ENCODE results near the gene FDX2.

Gene FDX2

DNA sequence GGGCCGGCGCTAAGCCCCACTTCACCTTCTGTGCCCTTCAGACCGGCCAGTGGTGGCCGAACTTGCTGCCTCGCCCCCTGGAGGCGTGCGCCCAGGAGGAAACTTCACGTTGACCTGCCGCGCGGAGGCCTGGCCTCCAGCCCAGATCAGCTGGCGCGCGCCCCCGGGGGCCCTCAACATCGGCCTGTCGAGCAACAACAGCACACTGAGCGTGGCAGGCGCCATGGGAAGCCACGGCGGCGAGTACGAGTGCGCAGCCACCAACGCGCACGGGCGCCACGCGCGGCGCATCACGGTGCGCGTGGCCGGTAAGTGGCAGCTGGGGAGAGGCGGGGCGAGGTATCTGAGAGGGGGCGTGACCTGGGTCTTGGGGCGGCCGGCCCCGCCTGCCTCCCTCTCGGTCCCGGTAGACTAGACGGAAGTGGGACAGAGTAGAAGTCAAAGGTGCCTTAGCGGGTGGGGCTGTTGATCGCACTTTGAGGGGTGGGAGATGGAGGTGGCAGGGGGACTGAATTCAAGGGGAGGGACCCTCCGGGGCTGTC, 20.4 kb downstream of the FDX2 start:
- ChIA-PET POLR2A (no interaction called here), CTCF (interaction anchor here (1.0 kb wide), 2 partner anchors 24 to 35 kb away, joined by 3 read pairs; partner anchors contain the start of gene ICAM1)
- TF ChIP-seq, protein P1, sequence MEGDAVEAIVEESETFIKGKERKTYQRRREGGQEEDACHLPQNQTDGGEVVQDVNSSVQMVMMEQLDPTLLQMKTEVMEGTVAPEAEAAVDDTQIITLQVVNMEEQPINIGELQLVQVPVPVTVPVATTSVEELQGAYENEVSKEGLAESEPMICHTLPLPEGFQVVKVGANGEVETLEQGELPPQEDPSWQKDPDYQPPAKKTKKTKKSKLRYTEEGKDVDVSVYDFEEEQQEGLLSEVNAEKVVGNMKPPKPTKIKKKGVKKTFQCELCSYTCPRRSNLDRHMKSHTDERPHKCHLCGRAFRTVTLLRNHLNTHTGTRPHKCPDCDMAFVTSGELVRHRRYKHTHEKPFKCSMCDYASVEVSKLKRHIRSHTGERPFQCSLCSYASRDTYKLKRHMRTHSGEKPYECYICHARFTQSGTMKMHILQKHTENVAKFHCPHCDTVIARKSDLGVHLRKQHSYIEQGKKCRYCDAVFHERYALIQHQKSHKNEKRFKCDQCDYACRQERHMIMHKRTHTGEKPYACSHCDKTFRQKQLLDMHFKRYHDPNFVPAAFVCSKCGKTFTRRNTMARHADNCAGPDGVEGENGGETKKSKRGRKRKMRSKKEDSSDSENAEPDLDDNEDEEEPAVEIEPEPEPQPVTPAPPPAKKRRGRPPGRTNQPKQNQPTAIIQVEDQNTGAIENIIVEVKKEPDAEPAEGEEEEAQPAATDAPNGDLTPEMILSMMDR (IDR thresholded peaks at IDR 0.05; ENCODE audit: insufficient read depth, low read length, missing control alignments): no peak
- no peak for DNase-seq (ENCODE audit: low read depth, low spot score)
- no peak overlapping the region; the same call in 1 of the 2 replicates for H3K4me3 ChIP-seq (ENCODE audit: low read depth, low read length)

DNA sequence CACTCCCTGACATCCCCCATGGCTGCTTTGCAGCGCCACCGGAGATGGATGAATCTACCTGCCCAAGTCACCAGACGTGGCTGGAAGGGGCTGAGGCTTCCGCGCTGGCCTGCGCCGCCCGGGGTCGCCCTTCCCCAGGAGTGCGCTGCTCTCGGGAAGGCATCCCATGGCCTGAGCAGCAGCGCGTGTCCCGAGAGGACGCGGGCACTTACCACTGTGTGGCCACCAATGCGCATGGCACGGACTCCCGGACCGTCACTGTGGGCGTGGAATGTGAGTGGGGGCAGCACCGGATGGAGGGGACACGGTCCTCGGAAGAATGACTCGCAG, 21.5 kb downstream of the FDX2 start:
- ChIA-PET CTCF (interaction anchor here (1.1 kb wide), 1 partner anchor 11 kb away, joined by 4 read pairs; no protein-coding TSS in a partner anchor), POLR2A (no interaction called here)
- H3K4me3 ChIP-seq (ENCODE audit: low read depth, low read length): no peak overlapping the region
- TF ChIP-seq, protein P1 (IDR thresholded peaks at IDR 0.05; ENCODE audit: insufficient read depth, low read length, missing control alignments): peak; percentile 26
- DNase-seq (ENCODE audit: low read depth, low spot score): no peak

DNA sequence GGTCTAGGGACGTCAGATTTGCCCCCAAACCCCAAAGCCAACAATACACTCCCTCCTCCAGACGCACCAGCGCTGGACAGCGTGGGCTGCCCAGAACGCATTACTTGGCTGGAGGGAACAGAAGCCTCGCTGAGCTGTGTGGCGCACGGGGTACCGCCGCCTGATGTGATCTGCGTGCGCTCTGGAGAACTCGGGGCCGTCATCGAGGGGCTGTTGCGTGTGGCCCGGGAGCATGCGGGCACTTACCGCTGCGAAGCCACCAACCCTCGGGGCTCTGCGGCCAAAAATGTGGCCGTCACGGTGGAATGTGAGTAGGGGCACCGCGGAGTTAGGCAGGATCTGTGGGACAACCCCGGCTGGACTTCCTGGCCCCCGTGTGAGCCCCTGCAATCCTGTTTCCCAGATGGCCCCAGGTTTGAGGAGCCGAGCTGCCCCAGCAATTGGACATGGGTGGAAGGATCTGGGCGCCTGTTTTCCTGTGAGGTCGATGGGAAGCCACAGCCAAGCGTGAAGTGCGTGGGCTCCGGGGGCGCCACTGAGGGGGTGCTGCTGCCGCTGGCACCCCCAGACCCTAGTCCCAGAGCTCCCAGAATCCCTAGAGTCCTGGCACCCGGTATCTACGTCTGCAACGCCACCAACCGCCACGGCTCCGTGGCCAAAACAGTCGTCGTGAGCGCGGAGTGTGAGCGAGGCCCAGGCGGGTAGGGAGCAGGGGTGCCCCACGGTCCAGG, 22.0 kb downstream of the FDX2 start:
- POLR2A ChIA-PET: no interaction called here
- CTCF ChIA-PET: interaction anchor here (1.1 kb wide), 1 partner anchor 12 kb away, joined by 4 read pairs; no protein-coding TSS in a partner anchor
- TF ChIP-seq, protein P1 (IDR thresholded peaks at IDR 0.05; ENCODE audit: insufficient read depth, low read length, missing control alignments): no peak
- H3K4me3 ChIP-seq (ENCODE audit: low read depth, low read length): no peak overlapping the region
- DNase-seq (ENCODE audit: low read depth, low spot score): no peak

DNA sequence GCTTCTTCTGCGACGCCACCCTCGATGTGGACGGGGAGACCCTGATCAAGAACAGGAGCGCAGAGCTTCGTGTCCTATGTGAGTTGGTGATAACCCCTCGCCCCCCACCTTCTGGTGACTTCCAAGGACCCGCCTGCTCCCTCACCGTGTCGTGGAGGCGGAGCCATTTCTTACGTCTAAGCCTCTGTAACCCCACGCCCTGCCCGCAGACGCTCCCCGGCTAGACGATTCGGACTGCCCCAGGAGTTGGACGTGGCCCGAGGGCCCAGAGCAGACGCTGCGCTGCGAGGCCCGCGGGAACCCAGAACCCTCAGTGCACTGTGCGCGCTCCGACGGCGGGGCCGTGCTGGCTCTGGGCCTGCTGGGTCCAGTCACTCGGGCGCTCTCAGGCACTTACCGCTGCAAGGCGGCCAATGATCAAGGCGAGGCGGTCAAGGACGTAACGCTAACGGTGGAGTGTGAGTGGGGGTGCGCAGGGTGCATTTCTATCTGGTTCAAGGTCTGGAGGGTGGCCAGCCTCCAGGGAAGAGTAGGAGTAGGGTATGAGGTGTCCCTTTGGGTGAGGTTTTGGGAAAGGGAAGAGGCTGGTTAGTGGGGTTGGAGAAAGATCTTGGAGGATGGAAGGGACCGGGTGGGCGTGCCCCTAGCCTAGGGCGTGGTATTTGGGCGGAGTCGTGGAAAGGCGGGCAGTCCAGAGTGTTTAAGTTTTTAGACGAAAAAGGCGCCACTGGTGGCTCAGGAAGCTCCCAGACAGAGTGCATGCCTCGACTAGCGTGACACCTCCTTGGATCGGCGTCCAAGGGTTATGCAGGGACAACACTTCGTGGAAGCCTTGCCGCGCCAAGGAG, 22.8 kb downstream of the FDX2 start:
- CTCF ChIA-PET: interaction anchor here (1.1 to 1.7 kb wide), 5 partner anchors 12 to 96 kb away, joined by 4 to 9 read pairs (median 6); no protein-coding TSS in a partner anchor
- TF ChIP-seq, protein P1 (IDR thresholded peaks at IDR 0.05; ENCODE audit: insufficient read depth, low read length, missing control alignments): no peak
- DNase-seq (ENCODE audit: low read depth, low spot score): no peak
- peak overlapping the region; percentile 60 for H3K4me3 ChIP-seq (ENCODE audit: low read depth, low read length)
- POLR2A ChIA-PET: interaction anchor here (1.5 to 2.1 kb wide), 2 partner anchors 13 to 41 kb away, joined by 4 to 10 read pairs; partner anchors contain the start of gene RAVER1

DNA sequence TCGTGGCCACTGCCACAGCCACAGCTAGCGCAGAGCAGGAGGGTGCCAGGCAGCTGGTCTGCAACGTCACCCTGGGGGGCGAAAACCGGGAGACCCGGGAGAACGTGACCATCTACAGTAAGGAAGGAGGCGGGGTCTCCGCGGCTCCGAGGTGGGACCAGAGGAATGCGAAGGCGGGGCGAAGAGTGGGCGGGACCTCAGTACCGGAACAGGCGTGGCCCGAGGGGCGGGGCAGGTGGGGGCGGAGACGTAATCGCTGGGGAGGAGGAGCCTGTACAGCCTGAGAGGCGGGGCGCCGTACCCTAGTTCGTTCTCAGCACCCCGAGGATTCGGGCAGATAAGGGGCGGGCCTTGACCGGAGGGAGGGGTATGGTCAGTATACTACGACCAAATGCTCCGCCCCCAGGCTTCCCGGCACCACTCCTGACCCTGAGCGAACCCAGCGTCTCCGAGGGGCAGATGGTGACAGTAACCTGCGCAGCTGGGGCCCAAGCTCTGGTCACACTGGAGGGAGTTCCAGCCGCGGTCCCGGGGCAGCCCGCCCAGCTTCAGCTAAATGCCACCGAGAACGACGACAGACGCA, 23.5 kb downstream of the FDX2 start:
- TF ChIP-seq, protein P1 (IDR thresholded peaks at IDR 0.05; ENCODE audit: insufficient read depth, low read length, missing control alignments): no peak
- DNase-seq (ENCODE audit: low read depth, low spot score): no peak
- H3K4me3 ChIP-seq (ENCODE audit: low read depth, low read length): peak overlapping the region; percentile 60
- ChIA-PET POLR2A (interaction anchor here (1.5 to 2.1 kb wide), 3 partner anchors 14 to 42 kb away, joined by 4 to 10 read pairs (median 6); partner anchors contain the start of gene RAVER1), CTCF (interaction anchor here (1.1 to 1.7 kb wide), 5 partner anchors 13 to 97 kb away, joined by 4 to 9 read pairs (median 6); no protein-coding TSS in a partner anchor)

Data from AG04449 (cell line).